RKO (cell line): Measurements from ENCODE around the gene UBAC1.
"Not testable (repeated sequence)": the region's sequence is repeated elsewhere in the genome, so short reads cannot be mapped to it uniquely, and the experiment has no call there.

ENCODE experiments used
- DNase-seq: peaks from one replicate; pipeline ENCODE4 v3.0.0-alpha.2; 2016; ENCODE audit warnings: low spot score

UBAC1 gene

DNA sequence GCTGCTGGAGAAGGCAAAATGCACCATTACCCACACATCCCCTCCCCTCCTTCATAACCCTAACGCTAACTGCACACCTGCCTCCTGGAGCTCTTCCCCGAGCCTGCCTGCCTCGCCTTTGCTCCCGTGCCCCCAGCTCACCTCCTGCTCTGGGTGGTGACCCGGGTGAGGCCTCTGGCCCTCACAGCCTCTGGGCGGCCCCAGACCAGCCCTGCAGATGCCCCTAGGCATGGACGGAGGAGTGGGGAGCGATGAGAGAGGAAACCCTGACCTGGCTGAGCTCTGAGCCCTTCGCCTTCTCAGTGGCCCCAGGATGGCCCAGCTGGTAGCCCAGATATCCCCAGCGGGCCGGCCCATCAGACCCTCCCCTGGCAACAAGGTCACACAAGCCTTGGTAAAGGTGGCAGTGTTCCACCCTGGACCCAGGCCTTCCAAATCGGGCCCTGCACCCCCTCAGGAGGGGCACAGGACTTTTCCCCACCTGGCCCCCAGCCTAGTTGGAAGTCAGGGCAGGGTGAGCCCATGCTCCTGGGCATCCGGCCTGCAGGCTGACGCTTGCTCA is 39.3 kb downstream of the UBAC1 start:
- DNase-seq, result no peak

GRCh38 chr9:135920973-135921585 is 40.1 kb downstream of the UBAC1 start:
- no peak for DNase-seq

GRCh38 chr9:135920256-135920930 is 40.8 kb downstream of the UBAC1 start:
- DNase-seq, result no peak

- DNase-seq, result no peak
These were observed 41.8 kb downstream of the UBAC1 start for GRCh38 chr9:135919318-135919890.

DNA sequence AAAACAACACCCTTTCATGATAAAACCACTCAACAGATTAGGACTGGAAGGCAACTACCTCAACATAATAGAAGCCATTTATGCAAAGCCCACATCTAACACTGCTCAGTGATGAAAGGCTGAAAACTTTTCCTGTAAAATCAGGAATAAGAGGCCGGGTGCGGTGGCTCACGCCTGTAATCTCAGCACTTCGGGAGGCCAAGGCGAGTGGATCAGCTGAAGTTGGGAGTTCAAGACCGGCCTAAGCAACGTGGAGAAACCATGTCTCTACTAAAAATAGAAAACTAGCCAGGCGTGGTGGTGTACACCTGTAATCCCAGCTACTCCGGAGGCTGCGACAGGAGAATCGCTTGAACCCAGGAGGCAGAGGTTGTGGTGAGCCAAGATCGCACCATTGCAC is 44.9 kb downstream of the UBAC1 start:
- not testable (repeated sequence) for DNase-seq

DNA sequence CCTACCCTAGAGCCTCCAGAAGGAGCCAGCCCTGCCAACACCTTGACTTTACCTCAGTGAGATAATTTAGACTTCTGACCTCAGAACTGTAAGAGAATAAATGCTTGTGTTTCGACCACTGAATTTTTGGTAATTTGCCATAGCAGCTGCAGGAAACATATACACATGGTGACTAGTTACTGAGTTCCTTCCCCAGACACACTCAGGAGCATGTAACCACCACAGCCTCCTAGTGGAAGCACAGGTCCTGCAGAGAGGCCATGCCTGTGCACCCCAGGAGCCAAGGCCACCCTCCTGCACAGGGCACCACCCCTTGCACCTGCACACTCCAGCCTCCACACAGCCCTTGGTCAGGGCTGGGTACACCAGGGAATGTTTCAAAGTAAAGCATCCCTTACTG is 46.3 kb downstream of the UBAC1 start:
- peak; percentile 69 for DNase-seq

DNA sequence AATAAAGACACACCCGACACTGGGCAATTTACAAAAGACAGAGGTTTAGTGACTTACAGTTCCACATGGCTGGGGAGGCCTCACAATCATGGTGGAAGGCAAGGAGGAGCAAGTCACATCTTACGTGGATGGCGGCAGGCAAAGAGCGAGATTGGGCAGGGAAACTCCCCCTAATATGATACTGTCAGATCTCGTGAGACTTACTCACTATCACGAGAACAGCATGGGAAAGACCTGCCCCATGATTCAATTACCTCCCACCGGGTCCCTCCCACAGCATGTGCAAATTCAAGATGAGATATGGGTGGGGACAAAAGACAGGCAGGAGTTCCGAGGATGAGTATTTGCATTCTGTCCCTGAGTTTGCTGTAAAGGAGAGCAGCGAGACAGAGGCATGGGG is 49.9 kb downstream of the UBAC1 start:
- not testable (repeated sequence) for DNase-seq

DNA sequence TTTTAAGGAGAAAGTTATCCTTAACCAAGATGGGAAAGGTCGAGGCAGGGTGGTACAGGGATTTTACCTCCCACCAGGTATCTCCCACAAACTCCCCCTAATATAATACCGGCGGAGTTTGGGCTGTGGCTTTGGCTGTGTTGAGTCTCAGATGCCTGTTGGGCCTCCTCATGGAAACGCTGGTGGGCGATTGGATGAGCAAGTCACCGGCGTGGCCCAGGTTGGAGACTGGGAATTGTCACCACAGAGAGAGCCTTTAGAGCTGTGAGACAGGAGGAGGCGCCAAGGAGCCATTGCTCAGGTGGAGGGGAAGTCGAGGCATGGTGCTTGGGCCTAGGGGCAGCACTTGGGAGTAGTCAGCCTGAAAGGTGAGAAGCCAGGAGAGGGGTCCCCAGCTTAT is 50.4 kb downstream of the UBAC1 start:
- no peak for DNase-seq

GRCh38 chr9:135910216-135910615 is 51.0 kb downstream of the UBAC1 start:
- DNase-seq, result no peak

- DNase-seq, result no peak
These were observed 51.8 kb downstream of the UBAC1 start for GRCh38 chr9:135909371-135909770.

- DNase-seq, result peak; percentile 95
These were observed 52.4 kb downstream of the UBAC1 start for GRCh38 chr9:135908754-135909204.

GRCh38 chr9:135908093-135908753 is 53.0 kb downstream of the UBAC1 start:
- peak; percentile 76 for DNase-seq

GRCh38 chr9:135907431-135908092 is 53.6 kb downstream of the UBAC1 start, which contains the start of gene CAMSAP1:
CAMSAP1 (minus strand) TSS chr9:135907546; CDS start chr9:135907159, 387 bp downstream.
- DNase-seq, result peak; percentile 96

GRCh38 chr9:135907006-135907430 is 54.2 kb downstream of the UBAC1 start:
- peak; percentile 64 for DNase-seq

DNA sequence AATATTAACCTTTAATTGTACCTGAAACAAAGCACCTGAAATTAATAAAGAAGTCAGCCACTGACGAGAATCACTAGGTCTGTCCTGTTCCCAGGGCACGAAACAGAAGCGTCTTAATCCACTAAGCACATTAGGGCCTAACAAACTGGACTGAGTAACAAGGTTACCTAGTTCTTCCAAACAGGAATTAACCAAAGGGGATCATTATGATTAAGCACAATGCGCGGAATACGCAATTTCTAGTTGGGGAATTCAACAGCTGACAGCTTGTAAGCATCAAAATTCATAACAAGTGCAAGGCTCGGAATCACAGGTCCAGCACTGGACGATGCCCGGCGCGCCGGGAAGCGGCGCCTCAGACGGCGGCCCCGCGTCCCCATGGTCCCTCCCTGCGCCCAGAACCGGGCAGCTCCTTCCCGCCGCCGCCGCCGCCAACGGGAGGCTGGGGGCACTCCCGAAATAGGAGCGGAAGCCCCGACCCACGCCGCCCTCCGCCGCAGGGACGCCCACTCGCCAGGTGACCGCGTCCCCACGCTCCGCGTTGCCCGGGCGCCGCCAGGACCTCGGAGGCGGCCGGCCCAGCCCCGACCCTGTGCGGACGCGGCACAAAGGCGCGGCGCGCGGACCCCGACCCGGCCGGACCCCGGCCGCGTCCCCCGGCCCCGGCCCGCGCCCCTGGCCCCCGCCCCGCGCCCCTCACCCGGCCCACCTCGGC is 54.7 kb downstream of the UBAC1 start:
- DNase-seq, result peak; percentile 86

GRCh38 chr9:135905380-135906258 is 55.6 kb downstream of the UBAC1 start:
- DNase-seq, result peak; percentile 89

- DNase-seq, result no peak
These were observed 57.2 kb downstream of the UBAC1 start for GRCh38 chr9:135903786-135904520.

- DNase-seq, result no peak
These were observed 57.9 kb downstream of the UBAC1 start for GRCh38 chr9:135903358-135903656.

GRCh38 chr9:135902655-135903357 is 58.4 kb downstream of the UBAC1 start:
- no peak for DNase-seq
